ENCODE measurements around the gene PASD1. TPM values are rescaled to one million over a fixed set of nuclear protein-coding genes. Genes with fewer than 3 reads are reported as not detected.

The PASD1 gene
- total RNA-seq, 1 donor from 2014 or later: not detected

- Mint-ChIP-seq H3K36me3 (ENCODE audit: low read depth) (no peaks in the 10 kb centered on the region), H3K27me3 (no peaks in the 10 kb centered on the region)
Measured at GRCh38 chrX:151724563-151725337, 161.3 kb downstream of the PASD1 start.

DNA sequence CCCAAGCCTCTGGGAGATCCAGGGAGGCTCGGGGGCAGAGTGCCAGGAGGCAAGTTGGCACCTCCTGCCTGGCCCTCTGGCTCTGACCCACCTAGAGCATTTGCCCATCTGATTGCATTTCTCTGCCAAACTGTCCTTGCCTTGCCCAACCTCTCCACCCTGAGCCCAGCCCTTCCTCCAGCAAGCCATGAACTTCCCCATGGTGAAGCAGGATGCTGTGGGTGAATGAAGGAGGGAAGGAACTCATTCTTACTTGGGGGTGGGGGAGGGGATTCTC lies 161.8 kb downstream of the PASD1 start:
- DNase-seq (no peak), ATAC-seq (ENCODE audit: low read depth) (no peak)
- intact Hi-C loops (cut with micrococcal nuclease): no loop called here
- H3K9me3 Mint-ChIP-seq: no peaks in the 10 kb centered on the region
- no peak overlapping the region for H3K27ac Mint-ChIP-seq
- no peaks in the 10 kb centered on the region for H3K36me3 Mint-ChIP-seq (ENCODE audit: low read depth)
- TF ChIP-seq CTCF (IDR thresholded peaks at IDR 0.05): no peak
- H3K27me3 Mint-ChIP-seq: no peaks in the 10 kb centered on the region
- CTCF ChIA-PET: no interaction called here
- H3K4me1 Mint-ChIP-seq: no peaks in the 10 kb centered on the region
- POLR2A ChIA-PET: no interaction called here
- no peak overlapping the region for H3K4me3 Mint-ChIP-seq

More at GRCh38 chrX:151724563-151725337, 161.3 kb downstream of the PASD1 start:
- no peak for TF ChIP-seq CTCF (IDR thresholded peaks at IDR 0.05)
- CTCF ChIA-PET: no interaction called here
- no peak for DNase-seq
- ATAC-seq (ENCODE audit: low read depth): no peak
- intact Hi-C loops (cut with micrococcal nuclease): no loop called here
- POLR2A ChIA-PET: no interaction called here
- Mint-ChIP-seq H3K27ac (no peak overlapping the region), H3K4me3 (no peak overlapping the region), H3K9me3 (no peaks in the 10 kb centered on the region), H3K4me1 (no peaks in the 10 kb centered on the region)

Other genes with a start within 250 kb of the PASD1 start
- gene VMA21, start 166.5 kb upstream of the PASD1 start, total RNA-seq: 26.1 and 26.5 TPM in 2 replicates
- gene PRRG3, start 131.8 kb downstream of the PASD1 start, total RNA-seq: not detected in 2 replicates
- gene FATE1, start 152.4 kb downstream of the PASD1 start, total RNA-seq: not detected in 2 replicates
- not detected in 2 replicates for gene CNGA2, start 171.1 kb downstream of the PASD1 start, total RNA-seq